GM10266 (cell line): ENCODE measurements around the gene CD2BP2.
A peak's percentile ranks its signal among the peaks of the same experiment; 100 is the strongest.

Experiments used
- DNase-seq: peaks from one replicate; pipeline ENCODE4 v3.0.0; 2012; ENCODE audit errors: extremely low spot score
- CTCF ChIP-seq: IDR thresholded peaks from 2 replicates; pipeline ENCODE4 v1.5.1; 2012; ENCODE audit warnings: mild to moderate bottlenecking, low read depth; ENCODE audit not compliant: control insufficient read depth, insufficient read depth; ENCODE audit errors: missing control alignments

Gene CD2BP2

GRCh38 chr16:30395992-30396585 lies 41.0 kb upstream of the CD2BP2 start:
- TF ChIP-seq CTCF: no peak
- DNase-seq: no peak

GRCh38 chr16:30395155-30395991 lies 40.3 kb upstream of the CD2BP2 start, which contains the start of gene ZNF48:
Gene ZNF48, plus strand, starts transcription at chr16:30395420. Its CDS starts 375 bp downstream, at chr16:30395795.
- TF ChIP-seq CTCF: peak; percentile 69
- peak; percentile 85 for DNase-seq

GRCh38 chr16:30394592-30395154 lies 39.6 kb upstream of the CD2BP2 start:
- TF ChIP-seq CTCF: no peak
- DNase-seq: no peak

GRCh38 chr16:30383521-30383920 lies 28.4 kb upstream of the CD2BP2 start:
- DNase-seq: no peak
- TF ChIP-seq CTCF: no peak

GRCh38 chr16:30382111-30382881 lies 27.2 kb upstream of the CD2BP2 start, which contains the start of gene SEPTIN1:
Gene SEPTIN1, minus strand, starts transcription at chr16:30382561. Its CDS starts 19 bp downstream, at chr16:30382542.
- no peak for TF ChIP-seq CTCF
- peak; percentile 72 for DNase-seq

GRCh38 chr16:30381291-30382041 lies 26.4 kb upstream of the CD2BP2 start:
- DNase-seq: no peak
- TF ChIP-seq CTCF: no peak
